Neural cell (in vitro differentiated cells): ENCODE results near the gene AGAP3. TPM values are rescaled to one million over a fixed set of nuclear protein-coding genes. Genes with fewer than 3 reads are reported as not detected.

Source experiments
- H2AFZ ChIP-seq: fragments of 200-600, 300-800 bp; sonication (generic), shearing (Covaris generic); 2 replicates; pipeline ENCODE4 v1.6.0; 2014; ENCODE audit warnings: low read depth, mild to moderate bottlenecking, antibody characterized with exemption, low read length, moderate library complexity
- H3F3A ChIP-seq: fragments of 200-600 bp; shearing (Covaris generic); 2 replicates; pipeline ENCODE4 v1.6.1; 2016; ENCODE audit warnings: mild to moderate bottlenecking, moderate library complexity, mixed read lengths, antibody characterized with exemption, low read length; ENCODE audit not compliant: insufficient read depth, poor library complexity, severe bottlenecking
- H3K27ac ChIP-seq: fragments of 200-600, 300-800 bp; sonication (generic), shearing (Covaris generic); 2 replicates; pipeline ENCODE4 v1.5.1; 2014; ENCODE audit warnings: mild to moderate bottlenecking, low read length, moderate library complexity
- H3K27me3 ChIP-seq: fragments of 300-800, 200-600 bp; sonication (generic), shearing (Covaris generic); 2 replicates; pipeline ENCODE4 v1.6.0; 2014; ENCODE audit warnings: mild to moderate bottlenecking, low read depth, low read length, moderate library complexity; ENCODE audit not compliant: insufficient read depth
- H3K36me3 ChIP-seq: fragments of 300-800, 200-600 bp; sonication (generic), shearing (Covaris generic); 2 replicates; pipeline ENCODE4 v1.5.1; 2014; ENCODE audit warnings: mild to moderate bottlenecking, antibody characterized with exemption, low read length, moderate library complexity; ENCODE audit not compliant: insufficient read depth
- H3K4me2 ChIP-seq: fragments of 300-800, 200-600 bp; sonication (generic), shearing (Covaris generic); 2 replicates; pipeline ENCODE4 v1.6.0; 2014; ENCODE audit warnings: mild to moderate bottlenecking, low read length
- H3K4me3 ChIP-seq: fragments of 300-800, 200-600 bp; sonication (generic), shearing (Covaris generic); 2 replicates; pipeline ENCODE4 v1.5.1; 2014; ENCODE audit warnings: mild to moderate bottlenecking, low read length, moderate library complexity
- H3K79me2 ChIP-seq: fragments of 200-600 bp; shearing (Covaris generic); replicated peaks from 2 replicates; pipeline ENCODE4 v1.6.0; 2014; ENCODE audit warnings: mild to moderate bottlenecking, low read length, moderate library complexity; ENCODE audit not compliant: insufficient read depth
- H3K9ac ChIP-seq: fragments of 300-800, 200-600 bp; sonication (generic), shearing (Covaris generic); 2 replicates; pipeline ENCODE4 v1.6.1; 2016; ENCODE audit warnings: mild to moderate bottlenecking, low read length, mixed read lengths
- H3K9me2 ChIP-seq: fragments of 200-600 bp; shearing (Covaris generic); 2 replicates; pipeline ENCODE4 v1.6.1; 2016; ENCODE audit warnings: mild to moderate bottlenecking, low read length, mixed read lengths; ENCODE audit not compliant: insufficient read depth
- H3K9me3 ChIP-seq: fragments of 200-600, 300-800 bp; sonication (generic), shearing (Covaris generic); 2 replicates; pipeline ENCODE4 v1.6.1; 2016; ENCODE audit warnings: mild to moderate bottlenecking, mixed run types, low read length, moderate library complexity, mixed read lengths
- H4K20me1 ChIP-seq: fragments of 200-600 bp; shearing (Covaris generic); 2 replicates; pipeline ENCODE4 v1.6.1; 2016; ENCODE audit warnings: mild to moderate bottlenecking, mixed run types; ENCODE audit not compliant: insufficient read depth
- EP300 ChIP-seq: fragments of 450-650 bp; conservative IDR thresholded peaks from 2 replicates; pipeline ENCODE4 v1.6.1; 2014; ENCODE audit warnings: antibody characterized with exemption, mild to moderate bottlenecking, moderate library complexity; ENCODE audit not compliant: poor library complexity, severe bottlenecking
- EZH2 ChIP-seq: fragments of 200-600, 300-800 bp; shearing (Covaris generic), sonication (generic); IDR thresholded peaks from 2 replicates; pipeline ENCODE4 v1.6.1; 2014; ENCODE audit warnings: antibody characterized with exemption, low read length, borderline replicate concordance, mild to moderate bottlenecking; ENCODE audit not compliant: insufficient read depth, poor library complexity, severe bottlenecking
- MXI1 ChIP-seq: fragments of 450-650 bp; conservative IDR thresholded peaks from 2 replicates; pipeline ENCODE4 v1.6.1; 2014; ENCODE audit warnings: antibody characterized with exemption, mild to moderate bottlenecking; ENCODE audit not compliant: poor library complexity, severe bottlenecking
- POLR2AphosphoS5 ChIP-seq: IDR thresholded peaks from 2 replicates; pipeline ENCODE4 v1.6.1; 2012
- RAD21 ChIP-seq: fragments of 450-650 bp; conservative IDR thresholded peaks from 2 replicates; pipeline ENCODE4 v1.6.1; 2014; ENCODE audit warnings: antibody characterized with exemption, mild to moderate bottlenecking, moderate library complexity
- SMC3 ChIP-seq: fragments of 450-650 bp; conservative IDR thresholded peaks from 2 replicates; pipeline ENCODE4 v1.6.1; 2014; ENCODE audit warnings: antibody characterized with exemption, mild to moderate bottlenecking, moderate library complexity; ENCODE audit not compliant: poor library complexity
- TAF1 ChIP-seq: IDR thresholded peaks from 2 replicates; pipeline ENCODE4 v1.6.1; 2012; ENCODE audit warnings: low read depth
- polyA plus RNA-seq: library from polyadenylated mRNA; depleted of rRNA; stranded (reverse); fragments of >200 nt; gene quantifications from 2 replicates; pipeline ENCODE4 v1.2.3, GENCODE V29; 2014
- TF ChIP-seq, protein P1 (sequence below): IDR thresholded peaks from 2 replicates; pipeline ENCODE4 v1.6.1; 2012; ENCODE audit warnings: borderline replicate concordance
- TF ChIP-seq, protein P2 (sequence below): fragments of 450-650 bp; IDR thresholded peaks from 2 replicates; pipeline ENCODE4 v1.5.1; 2014; ENCODE audit warnings: antibody characterized with exemption, mild to moderate bottlenecking, moderate library complexity; ENCODE audit not compliant: poor library complexity, severe bottlenecking

The AGAP3 gene
- polyA plus RNA-seq, 1 donor from 2014 or later: 117 TPM

DNA sequence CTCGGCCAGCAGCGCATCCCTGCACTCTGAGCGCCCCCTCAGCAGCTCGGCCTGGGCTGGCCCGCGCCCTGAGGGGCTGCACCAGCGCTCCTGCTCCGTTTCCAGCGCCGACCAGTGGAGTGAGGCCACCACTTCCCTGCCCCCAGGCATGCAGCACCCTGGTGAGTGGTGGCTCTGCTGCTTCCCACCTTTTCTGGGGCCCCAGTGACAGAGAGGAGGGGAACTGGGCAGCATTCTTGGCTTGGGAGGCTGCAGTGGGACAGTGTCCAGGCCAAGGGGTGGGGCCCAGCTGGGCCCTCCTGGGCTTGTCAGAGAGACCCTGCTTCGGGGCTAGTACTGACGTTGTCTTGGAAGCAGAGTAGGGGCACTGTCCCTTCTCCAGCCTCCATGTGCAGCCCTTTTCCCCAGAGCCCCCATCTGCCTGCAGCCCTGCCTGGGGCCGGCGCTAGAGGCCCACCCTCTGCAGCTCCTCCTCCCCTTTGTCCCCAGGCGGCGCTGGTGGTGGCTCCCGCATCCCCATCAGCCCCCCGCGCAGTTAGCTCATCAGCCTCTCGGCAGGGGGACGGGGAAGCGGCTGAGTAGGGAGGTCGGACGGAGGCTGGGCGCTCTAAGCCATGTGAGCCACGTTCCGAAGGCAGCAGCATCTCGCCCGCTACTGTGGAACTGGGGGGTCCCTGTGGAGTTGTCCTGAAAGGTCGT lies 52.0 kb downstream of the AGAP3 start:
- TF ChIP-seq SMC3: no peak
- no peak for TF ChIP-seq POLR2AphosphoS5
- TF ChIP-seq, protein P1, sequence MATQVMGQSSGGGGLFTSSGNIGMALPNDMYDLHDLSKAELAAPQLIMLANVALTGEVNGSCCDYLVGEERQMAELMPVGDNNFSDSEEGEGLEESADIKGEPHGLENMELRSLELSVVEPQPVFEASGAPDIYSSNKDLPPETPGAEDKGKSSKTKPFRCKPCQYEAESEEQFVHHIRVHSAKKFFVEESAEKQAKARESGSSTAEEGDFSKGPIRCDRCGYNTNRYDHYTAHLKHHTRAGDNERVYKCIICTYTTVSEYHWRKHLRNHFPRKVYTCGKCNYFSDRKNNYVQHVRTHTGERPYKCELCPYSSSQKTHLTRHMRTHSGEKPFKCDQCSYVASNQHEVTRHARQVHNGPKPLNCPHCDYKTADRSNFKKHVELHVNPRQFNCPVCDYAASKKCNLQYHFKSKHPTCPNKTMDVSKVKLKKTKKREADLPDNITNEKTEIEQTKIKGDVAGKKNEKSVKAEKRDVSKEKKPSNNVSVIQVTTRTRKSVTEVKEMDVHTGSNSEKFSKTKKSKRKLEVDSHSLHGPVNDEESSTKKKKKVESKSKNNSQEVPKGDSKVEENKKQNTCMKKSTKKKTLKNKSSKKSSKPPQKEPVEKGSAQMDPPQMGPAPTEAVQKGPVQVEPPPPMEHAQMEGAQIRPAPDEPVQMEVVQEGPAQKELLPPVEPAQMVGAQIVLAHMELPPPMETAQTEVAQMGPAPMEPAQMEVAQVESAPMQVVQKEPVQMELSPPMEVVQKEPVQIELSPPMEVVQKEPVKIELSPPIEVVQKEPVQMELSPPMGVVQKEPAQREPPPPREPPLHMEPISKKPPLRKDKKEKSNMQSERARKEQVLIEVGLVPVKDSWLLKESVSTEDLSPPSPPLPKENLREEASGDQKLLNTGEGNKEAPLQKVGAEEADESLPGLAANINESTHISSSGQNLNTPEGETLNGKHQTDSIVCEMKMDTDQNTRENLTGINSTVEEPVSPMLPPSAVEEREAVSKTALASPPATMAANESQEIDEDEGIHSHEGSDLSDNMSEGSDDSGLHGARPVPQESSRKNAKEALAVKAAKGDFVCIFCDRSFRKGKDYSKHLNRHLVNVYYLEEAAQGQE: no peak
- Histone ChIP-seq H3K4me2 (no peak overlapping the region), H3K27ac (no peak overlapping the region)

DNA sequence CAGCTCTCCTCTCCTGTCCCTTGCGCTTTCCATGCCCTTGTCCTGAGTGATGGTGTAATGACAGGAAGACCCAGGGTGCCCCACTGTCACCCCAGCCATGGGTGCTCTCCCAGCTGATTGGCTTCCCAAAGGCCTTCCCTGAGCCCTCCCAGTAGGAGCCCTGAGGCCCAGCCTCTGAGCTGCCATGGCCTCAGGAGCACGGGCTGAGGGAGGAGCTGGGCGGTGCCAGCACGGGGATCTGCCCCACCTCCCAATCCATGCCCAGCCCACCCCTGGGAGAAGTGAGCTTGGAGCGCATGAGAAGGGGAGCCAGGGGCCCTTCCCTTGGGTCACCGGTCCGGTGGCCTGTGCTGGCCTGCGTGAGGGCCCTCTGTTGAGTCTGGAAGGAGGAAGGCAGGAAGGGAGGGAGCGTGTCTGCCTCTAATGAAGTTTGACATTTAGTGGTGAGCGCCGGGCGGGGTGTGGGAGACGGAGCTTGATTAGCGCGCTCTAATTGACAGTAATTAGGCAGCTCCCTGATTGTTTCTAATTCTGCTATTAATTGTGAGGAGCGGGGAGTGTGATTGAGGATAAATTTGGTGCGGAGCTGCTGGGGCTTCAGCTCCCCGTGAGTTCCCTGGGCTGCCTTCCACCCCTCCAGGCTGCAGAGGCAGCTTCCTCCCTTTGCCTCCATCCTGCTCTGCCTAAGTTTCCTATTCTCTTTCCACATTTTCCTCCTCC lies 53.0 kb downstream of the AGAP3 start:
- Histone ChIP-seq H3F3A (no peaks in the 10 kb centered on the region), H2AFZ (no peak overlapping the region), H4K20me1 (no peaks in the 10 kb centered on the region), H3K9ac (no peak overlapping the region), H3K36me3 (peaks cover 4% of the 10 kb centered on the region), H3K79me2 (no peaks in the 10 kb centered on the region), H3K9me2 (no peaks in the 10 kb centered on the region), H3K27ac (no peak overlapping the region), H3K4me3 (no peak overlapping the region), H3K4me2 (no peak overlapping the region), H3K9me3 (no peaks in the 10 kb centered on the region), H3K27me3 (no peaks in the 10 kb centered on the region)
- no peak for TF ChIP-seq EZH2
- no peak for TF ChIP-seq SMC3
- TF ChIP-seq EP300: no peak
- TF ChIP-seq MXI1: no peak
- TF ChIP-seq, protein P1: no peak
- no peak for TF ChIP-seq RAD21
- TF ChIP-seq TAF1: no peak
- TF ChIP-seq, protein P2, sequence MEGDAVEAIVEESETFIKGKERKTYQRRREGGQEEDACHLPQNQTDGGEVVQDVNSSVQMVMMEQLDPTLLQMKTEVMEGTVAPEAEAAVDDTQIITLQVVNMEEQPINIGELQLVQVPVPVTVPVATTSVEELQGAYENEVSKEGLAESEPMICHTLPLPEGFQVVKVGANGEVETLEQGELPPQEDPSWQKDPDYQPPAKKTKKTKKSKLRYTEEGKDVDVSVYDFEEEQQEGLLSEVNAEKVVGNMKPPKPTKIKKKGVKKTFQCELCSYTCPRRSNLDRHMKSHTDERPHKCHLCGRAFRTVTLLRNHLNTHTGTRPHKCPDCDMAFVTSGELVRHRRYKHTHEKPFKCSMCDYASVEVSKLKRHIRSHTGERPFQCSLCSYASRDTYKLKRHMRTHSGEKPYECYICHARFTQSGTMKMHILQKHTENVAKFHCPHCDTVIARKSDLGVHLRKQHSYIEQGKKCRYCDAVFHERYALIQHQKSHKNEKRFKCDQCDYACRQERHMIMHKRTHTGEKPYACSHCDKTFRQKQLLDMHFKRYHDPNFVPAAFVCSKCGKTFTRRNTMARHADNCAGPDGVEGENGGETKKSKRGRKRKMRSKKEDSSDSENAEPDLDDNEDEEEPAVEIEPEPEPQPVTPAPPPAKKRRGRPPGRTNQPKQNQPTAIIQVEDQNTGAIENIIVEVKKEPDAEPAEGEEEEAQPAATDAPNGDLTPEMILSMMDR: no peak
- TF ChIP-seq POLR2AphosphoS5: no peak

More for the DNA sequence above, 52.0 kb downstream of the AGAP3 start:
- Histone ChIP-seq H3K9me3 (no peaks in the 10 kb centered on the region), H4K20me1 (no peaks in the 10 kb centered on the region), H3F3A (no peaks in the 10 kb centered on the region), H2AFZ (no peak overlapping the region), H3K27me3 (no peaks in the 10 kb centered on the region), H3K79me2 (no peaks in the 10 kb centered on the region), H3K4me3 (no peak overlapping the region), H3K36me3 (no peaks in the 10 kb centered on the region), H3K9me2 (no peaks in the 10 kb centered on the region), H3K9ac (no peak overlapping the region)
